CD4-positive, alpha-beta T cell treated with Interleukin-10 for 1 hour (primary cell): ENCODE measurements around the gene KLF6.

Experiments used
- DNase-seq: peaks from one replicate; pipeline ENCODE4 v3.0.0-alpha.2; 2020

Gene KLF6

DNA sequence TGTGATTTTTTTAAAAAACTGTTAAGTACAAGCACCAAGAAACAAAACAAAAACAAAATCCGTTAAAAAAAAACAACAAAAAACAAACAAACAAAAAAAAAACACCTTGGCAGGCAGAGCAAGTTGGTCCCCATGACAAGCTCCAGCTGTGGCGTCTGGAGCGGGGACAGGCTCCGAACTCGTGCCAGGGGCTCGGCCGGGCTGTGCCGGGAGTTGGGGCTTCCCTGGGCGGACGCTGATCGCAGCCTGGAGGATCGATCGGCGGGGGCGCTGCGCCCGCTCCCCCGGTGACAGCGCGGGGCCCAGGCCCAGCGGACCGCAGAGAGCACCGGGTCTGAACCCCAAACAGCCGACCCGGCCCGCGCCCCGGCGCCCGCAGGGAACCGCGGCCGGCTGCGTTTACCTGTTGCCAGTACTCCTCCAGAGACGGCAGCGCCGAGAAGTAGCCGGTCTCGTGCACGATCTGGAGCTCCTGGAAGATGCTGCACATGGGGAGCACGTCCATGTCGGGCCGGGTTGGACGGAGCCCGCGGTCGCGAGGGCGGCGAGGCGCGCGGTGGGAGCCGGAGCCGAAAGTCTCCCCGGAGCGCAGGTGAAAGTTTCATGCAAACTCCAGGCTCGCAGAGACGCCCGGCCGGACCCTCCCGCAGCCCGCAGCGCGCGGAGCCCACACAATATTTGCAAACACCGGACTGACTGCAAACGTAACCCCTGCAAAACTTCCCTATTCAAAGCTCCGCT lies at the start of gene KLF6:
Gene KLF6, minus strand, starts transcription at position 700 of the 741 bp plus-strand sequence. Its CDS starts 195 bp downstream, at position 505.
- DNase-seq: no peak

DNA sequence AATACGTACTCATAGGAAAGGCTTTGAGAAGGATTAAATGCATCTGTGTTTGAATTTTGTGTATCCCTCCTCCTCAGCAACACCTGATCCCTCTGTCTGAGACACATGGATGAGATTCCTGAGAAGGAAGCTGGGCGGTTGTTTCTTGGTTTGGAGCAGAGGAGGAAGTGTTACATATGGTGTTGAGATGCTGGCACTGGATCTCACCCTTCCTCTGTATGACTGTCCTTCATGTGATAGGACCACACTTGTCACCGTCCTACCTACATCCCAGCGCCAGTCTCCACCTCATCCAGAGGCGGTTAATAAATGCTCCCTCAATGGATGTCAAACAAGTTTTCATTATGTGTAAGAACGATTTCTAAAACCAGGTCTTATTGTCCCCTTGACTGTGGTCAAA lies 49.4 kb upstream of the KLF6 start:
- no peak for DNase-seq

DNA sequence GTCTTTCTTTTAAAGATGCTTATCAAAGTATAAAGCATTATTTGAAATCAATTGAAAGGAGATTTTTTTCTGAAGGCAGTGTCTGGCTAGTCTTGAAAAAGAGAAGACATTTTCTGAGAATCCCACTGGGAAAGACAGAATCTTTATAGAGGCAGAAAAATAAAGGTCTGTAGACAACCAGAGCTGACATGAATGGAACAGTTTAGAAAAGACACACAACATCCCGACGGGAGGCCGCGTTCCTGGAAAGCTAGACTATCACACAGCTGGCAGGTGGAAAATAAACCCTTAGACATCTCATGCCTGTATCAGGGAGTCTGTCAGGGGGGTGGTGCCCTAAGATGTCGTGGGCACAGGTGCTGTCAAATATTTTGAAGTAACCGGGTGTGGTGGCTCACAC lies 48.0 kb upstream of the KLF6 start:
- DNase-seq: no peak

DNA sequence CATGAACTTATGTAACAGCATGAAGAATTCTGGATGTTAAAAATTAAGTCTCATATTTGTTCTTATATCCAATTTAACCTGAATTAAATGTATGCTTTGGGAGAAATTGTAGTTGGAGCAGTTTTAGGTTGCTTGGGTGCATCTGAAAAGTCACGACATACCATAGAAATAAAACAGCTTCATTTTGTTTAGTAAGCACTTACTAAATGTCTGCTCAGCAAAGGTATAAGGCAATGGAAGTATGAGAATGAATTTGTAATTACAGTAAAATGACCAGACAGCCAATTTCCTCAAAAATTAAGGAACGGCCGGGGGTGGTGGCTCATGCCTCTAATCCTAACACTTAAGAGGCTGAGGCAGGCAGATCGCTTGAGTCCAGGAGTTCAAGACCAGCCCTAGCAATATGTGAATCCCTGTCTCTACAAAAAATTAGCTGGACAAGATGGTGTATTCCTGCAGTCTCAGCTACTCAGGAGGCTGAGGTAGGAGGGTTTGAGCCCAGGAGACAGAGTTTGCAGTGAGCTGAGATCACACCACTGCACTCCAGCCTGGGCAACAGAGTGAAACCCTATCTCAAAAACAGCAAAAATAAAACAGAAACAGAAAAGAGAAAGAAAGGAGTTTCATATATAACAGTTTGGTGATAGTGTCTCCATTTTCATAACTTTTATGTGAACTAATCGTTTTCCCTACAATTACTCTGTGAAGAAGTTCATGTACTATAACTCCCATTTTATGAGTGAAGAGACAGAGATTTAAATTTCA lies 47.2 kb upstream of the KLF6 start:
- DNase-seq: no peak

DNA sequence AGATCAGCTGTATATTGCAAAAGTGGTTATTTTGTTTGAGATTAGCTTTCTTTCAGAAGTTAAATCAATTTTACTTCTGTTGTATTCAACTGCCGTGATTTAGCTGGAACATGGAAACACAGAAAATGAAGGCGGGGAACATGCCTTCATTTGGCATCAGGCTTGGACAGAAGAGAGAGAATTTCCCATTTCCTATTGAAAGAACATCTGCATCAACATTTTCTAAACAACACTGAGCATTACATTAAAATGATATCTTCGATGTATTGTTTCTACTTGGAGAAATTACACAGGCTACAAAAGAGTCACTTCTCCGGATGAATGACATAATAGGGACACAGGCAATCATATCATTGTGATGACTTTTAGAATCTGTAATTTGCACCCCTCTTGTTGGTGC lies 46.6 kb upstream of the KLF6 start:
- no peak for DNase-seq

DNA sequence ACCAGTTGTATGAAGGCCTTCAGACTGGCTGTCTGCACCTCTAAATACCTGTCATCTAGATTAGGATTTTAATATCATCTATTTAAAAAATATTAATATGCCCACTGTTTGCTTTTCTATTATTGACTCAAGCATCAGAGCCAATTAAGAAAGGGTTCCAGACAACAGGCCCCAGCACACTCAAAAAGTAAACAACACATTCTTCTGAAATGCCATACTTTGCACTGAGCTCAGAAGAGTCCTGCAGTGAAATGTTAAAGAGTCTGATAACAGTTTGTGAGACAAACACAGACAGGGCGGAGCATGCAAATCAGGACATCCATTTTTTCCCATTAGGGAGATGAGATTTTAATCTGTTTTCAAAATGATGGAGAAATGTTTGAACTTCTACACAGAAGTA lies 45.9 kb upstream of the KLF6 start:
- no peak for DNase-seq

DNA sequence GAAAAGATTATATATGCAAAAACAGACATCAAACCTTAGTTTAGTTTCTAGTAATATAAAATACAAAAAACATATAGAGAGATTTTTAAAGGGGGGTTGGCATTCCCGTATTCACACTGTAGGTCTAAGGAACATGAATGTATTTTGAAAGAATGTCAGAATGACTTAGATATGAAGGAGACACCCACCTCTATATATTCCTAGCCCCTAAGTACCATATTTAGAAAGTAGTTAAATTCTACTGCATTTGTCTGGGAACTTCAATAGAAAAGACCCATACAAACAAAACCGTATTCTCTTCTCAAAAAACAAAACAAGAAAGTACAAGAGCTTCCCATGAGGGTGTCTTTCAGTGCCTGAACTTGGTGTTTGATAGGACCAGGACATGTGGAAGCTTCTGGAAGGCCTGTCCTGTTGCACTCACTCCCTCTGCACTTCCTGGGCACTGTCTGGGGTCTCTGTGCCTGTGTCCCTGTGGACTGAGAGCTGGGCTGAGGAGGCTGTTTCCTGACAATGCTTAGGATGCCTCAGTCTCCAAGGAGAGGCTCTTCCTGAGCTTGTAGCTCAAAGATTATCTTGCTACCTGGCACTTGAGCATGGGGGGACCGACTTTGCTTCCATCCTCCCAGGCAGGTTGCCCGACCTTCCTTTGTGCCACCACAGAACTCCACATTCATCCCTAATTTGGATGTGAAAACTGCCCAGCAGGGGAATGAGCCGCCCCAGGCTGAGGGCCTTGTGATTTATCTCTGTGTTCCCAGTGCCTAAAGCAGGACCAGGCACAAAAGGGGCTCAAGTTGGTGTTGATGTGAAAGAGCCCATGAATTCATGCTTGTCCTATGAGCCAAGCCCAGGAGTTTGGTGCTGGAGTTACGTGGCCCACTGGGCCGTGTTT lies 44.4 kb upstream of the KLF6 start:
- DNase-seq: peak; percentile 25

DNA sequence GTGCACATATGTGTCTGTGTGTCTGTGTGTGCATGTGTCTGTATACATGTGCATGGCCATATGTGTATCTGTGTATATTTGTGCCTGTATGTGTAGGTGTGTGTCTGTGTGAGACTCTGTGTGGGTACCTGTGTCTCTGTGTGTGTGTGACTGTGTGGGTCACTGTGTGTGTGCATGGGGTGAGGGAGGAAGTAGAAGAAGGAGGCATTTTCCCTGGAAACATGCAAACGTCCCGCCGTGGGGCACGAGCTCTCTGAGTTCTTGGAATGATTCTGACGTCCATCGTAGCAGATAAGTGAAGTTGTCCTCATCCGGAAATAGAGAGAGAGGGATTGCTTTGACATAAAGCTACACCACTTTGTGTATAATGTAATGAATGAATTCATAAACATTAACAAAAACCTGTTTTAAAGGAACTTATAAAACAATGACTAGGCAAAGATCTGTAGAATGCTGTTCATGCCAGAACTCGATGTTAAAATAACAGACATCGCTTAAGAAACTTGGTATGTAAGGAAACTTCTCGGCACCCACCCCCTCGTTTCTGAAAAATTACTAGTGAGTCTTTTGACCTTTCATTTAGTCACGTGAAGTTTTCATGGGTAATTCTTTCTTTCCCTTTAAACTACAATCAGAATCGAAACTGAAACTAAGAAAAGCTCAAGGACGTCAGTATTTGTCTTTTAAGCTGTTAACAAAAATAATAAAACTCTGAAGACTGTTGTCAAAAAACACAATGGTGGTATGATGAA lies 43.6 kb upstream of the KLF6 start:
- peak; percentile 75 for DNase-seq

DNA sequence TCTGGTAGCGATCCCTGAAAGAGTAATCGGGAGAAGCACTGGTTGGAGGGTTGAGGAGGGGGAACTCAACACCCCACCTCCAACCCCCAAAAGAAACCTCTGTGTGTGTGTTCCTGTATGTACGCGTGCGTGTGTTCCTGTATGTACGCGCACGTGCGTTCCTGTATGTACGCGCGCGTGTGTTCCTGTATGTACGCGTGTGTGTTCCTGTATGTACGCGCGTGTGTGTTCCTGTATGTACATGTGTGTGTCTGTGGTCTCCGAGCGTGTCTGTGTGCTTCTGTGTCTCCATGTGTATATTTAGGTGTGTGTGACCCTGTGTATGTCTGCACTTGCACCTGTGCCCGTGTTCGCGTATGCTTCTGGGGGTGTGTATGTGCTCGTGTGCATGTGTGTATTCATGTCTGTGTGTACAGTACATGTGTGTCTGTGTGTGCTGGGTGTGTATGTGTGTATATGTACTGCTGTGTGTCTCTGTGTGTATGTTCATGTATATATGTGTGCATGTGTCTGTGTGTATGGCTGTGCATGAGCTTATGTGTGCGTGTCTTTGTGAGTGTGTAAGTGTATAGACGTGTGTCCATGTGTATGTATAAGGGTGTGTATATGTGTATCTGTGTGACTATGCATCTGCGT lies 42.9 kb upstream of the KLF6 start:
- no peak for DNase-seq

DNA sequence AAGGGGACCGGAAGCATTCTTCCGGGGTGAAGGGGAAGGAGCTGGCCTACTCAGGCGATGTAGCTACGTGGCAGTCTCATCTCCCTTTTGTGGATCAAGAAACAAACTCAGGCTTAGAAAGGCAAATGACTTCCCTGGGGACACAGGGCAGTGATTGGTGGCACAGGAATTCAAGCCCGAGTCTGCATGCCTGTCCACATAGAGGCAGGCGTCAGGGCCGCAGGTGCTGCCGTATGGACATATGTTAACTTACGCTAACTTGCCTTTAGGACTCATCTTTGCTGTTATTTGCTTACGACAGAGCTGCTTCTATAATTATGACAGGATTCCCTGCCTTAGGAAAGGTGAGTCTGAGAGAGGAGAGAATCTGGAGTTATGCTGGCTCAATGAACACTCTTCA lies 42.3 kb upstream of the KLF6 start:
- no peak for DNase-seq

DNA sequence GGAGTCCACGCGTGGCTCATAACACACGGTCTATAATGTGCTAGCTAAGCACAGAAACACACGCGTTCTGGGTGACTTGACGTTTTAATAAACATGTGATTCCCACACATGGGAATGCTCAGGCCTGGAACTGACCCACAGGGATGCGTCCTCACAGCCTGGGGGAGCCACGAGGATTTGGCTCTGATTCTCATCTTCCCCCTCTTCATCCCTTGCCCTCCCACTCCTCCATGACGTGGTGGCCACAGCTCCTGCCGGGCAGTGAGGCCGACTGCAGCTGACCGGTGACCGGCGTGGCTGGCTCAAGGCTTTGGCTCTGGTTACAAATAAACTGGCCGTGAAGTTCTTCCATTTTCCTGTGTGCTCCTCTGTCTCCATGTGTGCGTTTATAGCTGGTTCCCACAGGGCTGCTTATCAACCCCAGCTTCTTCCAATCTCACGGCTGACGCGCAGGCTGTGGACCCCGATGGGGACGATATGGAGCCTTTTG lies 40.9 kb upstream of the KLF6 start:
- DNase-seq: no peak

DNA sequence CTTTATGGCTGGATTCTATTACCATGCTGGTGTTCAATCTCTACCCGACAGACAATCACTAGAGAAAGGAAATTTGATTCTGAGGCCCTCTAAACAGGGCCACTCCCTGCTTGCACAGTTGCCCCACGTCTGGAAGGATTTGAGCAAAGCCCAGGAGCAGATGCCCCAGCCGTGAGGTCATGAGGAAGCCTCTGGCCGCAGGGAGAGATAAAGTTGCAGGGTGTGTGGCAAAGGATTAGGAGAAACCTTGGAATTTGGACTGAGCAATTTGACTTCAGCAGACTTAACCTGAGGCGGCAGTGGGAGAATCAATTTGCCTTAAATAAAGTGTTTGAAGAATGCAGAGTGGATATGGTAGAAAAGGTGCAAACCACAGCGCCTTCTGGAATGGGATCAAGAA lies 40.2 kb upstream of the KLF6 start:
- no peak for DNase-seq

DNA sequence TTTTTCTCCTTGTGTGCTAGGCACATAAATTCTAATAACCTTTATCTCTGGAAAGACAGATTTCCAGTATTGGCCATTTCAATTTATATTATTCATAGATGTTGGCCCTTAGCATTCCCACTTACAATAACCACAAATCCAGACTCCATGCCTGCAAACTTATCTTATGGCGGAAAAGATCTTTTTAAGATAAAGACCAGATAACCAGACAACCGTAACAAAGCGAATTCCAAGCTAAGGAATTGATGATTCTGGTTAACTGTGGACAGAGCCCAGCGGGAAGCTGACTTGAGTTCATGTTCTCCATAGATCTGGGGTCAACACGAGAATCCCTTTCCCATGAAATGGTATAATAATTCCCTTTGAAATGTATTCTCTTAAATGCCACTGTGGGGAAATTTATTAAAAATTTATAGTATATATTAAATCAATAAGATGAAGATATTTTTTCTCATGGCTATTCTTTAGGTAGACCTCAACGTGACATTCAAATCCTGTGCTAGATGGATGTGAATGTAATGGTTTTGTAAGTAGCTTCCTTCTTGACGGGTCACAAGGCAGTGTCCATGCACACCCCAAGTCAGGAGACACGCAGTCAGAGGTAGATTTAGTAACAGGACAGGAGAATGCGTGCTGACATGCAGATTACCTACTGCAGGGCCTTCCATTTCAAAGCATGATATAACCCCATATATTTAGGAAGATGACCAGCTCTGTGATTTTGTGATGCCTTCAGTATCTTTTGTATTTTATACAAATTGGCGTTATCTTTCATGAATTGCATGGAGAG lies 37.7 kb upstream of the KLF6 start:
- no peak for DNase-seq

DNA sequence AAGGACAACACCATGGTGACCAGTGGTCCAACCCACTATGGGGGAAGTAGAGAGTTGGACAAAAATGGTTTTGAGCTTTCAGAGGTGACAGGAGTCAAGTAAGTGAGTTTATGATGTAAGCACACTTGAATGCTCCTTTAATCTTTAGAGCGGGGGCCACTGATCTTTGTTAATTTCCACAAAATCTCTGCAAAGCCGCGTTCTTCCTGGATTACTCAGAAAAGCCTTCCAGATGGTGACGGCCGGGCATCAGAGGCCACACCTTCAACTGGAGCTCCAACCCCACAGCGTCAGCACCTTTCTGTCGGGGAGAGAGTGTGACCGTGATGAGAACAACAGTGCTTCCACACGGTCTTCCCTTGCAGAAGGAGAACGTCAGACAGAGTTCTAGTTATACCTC lies 35.2 kb upstream of the KLF6 start:
- DNase-seq: no peak

DNA sequence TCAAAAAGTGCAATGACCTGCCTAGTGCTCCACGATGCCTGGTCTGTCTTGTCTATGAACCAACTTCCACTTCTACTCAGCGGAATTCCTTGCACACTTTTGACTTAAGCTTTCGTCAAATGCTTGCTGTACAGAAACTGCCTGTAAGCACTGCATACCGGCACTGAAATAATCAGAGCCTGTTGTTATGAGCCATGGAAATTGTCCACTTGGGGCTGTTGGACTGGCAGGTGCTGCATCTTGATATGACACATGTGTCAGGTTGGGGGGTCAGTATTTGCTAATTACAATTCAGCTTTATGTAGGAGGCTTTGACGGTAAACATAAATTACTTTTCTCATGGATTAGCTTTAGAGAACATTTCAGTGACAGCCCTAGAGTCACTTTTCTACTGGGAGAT lies 32.0 kb upstream of the KLF6 start:
- no peak for DNase-seq

DNA sequence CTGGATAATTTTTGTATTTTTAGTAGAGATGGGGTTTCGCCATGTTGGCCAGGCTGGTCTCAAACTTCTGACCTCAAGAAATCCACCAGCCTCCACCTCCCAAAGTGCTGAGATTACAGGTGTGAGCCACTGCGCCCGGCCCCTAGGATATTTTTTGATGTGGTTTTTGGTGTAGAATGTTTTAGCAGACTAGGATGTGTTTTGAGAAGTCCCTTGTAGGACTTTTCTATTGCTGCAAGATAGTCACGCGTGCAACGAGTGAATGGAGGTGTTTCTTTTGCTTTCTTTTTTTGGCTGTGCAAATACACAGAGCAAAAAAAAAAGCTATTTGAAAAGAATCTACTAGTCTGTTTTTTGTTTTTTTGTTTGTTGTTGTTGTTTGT lies 29.8 kb upstream of the KLF6 start:
- peak; percentile 27 for DNase-seq

DNA sequence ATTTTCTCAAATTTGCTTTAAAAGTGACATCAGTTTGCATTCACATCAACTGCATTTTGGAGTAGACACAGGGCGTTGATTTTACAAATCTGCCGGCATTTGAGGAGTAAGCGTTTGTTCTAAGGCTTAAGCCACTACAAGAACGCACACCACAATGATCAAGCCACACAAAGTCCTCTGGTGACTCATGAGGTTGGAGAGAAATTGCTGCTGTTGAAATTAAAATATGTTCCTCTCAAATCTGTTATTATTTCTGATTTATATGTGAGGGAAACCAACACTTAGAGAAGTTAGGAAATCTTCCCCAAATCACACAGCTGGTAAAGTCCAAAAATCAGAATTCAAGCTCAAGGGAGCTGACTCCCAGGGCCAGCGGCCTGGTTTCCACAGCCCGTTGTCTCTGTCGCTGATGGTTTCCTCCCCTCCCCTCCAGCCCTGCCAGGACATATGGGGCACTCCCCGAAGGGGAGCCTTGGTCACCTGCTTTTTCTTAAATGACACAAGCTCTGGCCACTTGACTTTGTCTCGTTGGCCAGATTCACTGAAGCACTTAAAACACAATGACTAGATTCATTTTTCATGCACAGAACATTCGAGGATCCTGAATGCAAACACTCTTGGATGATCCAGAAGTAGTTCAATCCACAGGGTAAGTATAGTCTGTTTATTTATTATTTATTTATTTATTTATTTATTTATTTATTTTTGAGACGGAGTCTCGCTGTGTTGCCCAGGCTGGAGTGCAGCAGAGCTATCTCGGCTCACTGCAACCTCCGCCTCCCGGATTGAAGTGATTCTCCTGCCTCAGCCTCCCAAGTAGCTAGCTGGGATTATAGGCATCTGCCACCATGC lies 29.2 kb upstream of the KLF6 start:
- DNase-seq: no peak

DNA sequence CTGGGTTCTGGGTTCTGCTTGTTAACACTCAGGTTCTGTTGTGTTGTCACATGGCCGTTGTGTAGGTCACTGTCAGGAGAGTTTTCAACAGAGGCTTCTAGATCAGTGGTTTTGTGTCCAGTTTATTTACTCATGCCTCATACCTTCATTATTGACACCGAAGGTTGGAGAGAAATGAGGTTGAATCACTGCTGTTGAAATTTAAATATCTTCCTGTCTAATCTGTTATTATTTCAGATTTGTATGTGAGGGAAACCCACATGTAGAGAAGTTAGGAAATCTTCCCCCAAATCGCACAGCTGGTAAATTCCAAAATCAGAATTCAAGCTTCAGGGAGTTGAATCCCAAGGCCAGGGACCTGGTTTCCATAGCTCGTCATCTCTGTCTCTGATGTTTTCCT lies 28.3 kb upstream of the KLF6 start:
- no peak for DNase-seq

DNA sequence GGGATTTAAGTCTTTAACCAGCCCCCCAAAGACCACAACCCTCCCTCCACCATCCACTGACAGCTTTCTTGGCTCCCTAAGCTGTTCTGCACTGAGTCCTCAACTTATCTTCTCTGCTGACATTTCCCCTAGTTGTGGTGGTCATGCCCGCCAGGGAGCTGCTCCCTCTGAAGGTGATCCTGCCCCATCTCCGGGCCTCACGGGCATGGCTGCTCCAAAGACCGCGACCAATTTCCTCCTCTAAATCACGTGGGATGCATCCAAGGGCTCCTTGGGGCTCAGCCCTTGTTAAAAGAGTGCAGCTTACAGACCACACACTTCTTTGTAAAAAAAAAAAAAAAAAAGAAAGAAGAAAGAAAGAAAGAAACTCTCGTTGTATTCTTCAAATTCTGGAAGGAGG lies 27.1 kb upstream of the KLF6 start:
- DNase-seq: no peak

DNA sequence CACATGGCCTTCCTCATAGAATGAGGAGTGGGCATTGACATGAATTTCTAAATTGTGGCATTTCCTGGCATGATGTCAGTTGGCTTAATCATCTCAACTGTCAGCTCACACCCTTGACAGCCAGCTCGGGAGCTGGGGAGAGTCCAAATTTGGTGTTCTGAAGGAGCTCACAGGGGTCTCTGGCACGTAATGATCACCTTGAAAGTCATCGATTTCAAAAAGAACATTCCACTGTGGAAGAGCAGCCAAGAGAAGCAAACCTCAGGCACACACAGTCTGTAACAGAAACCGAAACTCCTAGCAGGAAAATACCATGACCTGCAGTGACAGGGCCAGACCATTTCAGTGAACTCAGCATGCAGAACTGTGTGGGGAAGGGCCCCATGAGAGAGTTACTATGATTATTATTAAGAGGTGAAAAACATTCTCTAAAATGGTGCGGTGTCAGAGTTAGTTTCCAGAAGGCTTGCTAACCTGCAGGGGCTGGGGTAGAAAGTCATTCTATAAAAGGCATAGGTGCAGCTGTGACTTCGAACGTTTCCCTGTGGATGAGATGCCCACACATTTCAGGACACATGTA lies 26.4 kb upstream of the KLF6 start:
- DNase-seq: peak; percentile 80
